Activated CD4-positive, alpha-beta T cell treated with anti-CD3 and anti-CD28 coated beads, Interleukin-2, amount 10 ng/mL, durations not matched to agents 7 days and 5 days (primary cell): ENCODE data around the gene BTBD7. TPM values are rescaled to one million over a fixed set of nuclear protein-coding genes. Genes with fewer than 3 reads are reported as not detected.
"Not testable (repeated sequence)": the region's sequence is repeated elsewhere in the genome, so short reads cannot be mapped to it uniquely, and the experiment has no call there.

Experiments used
- CTCF ChIA-PET: fragments of 350-600 bp; sonication (Branson Sonifier 250); formaldehyde crosslinking; loops from one replicate; lab custom pipeline; 2021; ENCODE audit warnings: antibody characterized with exemption; lab: Charles Lee
- POLR2A ChIA-PET: fragments of 350-600 bp; sonication (Branson Sonifier 250); formaldehyde crosslinking; loops from one replicate; lab custom pipeline; 2021; ENCODE audit warnings: antibody characterized with exemption; lab: Charles Lee
- DNase-seq: peaks from one replicate; pipeline ENCODE4 v3.0.0-alpha.2; 2020
- H3K27ac Mint-ChIP-seq: one replicate; pipeline ENCODE4 v1.8.0; 2021; ENCODE audit warnings: mild to moderate bottlenecking, moderate library complexity, mixed read lengths
- H3K27me3 Mint-ChIP-seq: one replicate; pipeline ENCODE4 v1.8.0; 2021; ENCODE audit warnings: mixed read lengths
- H3K36me3 Mint-ChIP-seq: one replicate; pipeline ENCODE4 v1.8.0; 2021; ENCODE audit warnings: low read depth, mixed read lengths
- H3K4me1 Mint-ChIP-seq: one replicate; pipeline ENCODE4 v1.8.0; 2021; ENCODE audit warnings: mixed read lengths
- H3K4me3 Mint-ChIP-seq: one replicate; pipeline ENCODE4 v1.8.0; 2021; ENCODE audit warnings: mild to moderate bottlenecking, moderate library complexity, mixed read lengths
- H3K9me3 Mint-ChIP-seq: one replicate; pipeline ENCODE4 v1.8.0; 2021; ENCODE audit warnings: mixed read lengths
- total RNA-seq, 2 experiments: library from RNA; stranded (reverse); gene quantifications; one replicate each; pipeline ENCODE4 v1.2.3, GENCODE V29; 2021

The BTBD7 gene
- total RNA-seq: 10 to 100 TPM; 14.1 to 15.6 TPM

GRCh38 chr14:93332853-93333630 lies at the start of gene BTBD7:
Gene BTBD7 (minus strand): TSS chr14:93333036. CDS start chr14:93296051, 36,985 bp downstream.
- Mint-ChIP-seq H3K27me3 (no peaks in the 10 kb centered on the region), H3K36me3 (no peaks in the 10 kb centered on the region), H3K9me3 (peaks cover 7% of the 10 kb centered on the region), H3K4me3 (peak within 1 kb of the TSS; percentile 91), H3K4me1 (peaks cover 42% of the 10 kb centered on the region), H3K27ac (peak within 1 kb of the TSS; percentile 90)
- POLR2A ChIA-PET: no interaction called here
- CTCF ChIA-PET: no interaction called here
- peak; percentile 94 for DNase-seq

GRCh38 chr14:93381644-93382043 lies 48.8 kb upstream of the BTBD7 start:
- H3K27ac Mint-ChIP-seq: no peak overlapping the region
- CTCF ChIA-PET: no interaction called here
- no peak overlapping the region for H3K4me3 Mint-ChIP-seq
- peaks cover 38% of the 10 kb centered on the region for H3K27me3 Mint-ChIP-seq
- POLR2A ChIA-PET: no interaction called here
- H3K9me3 Mint-ChIP-seq: no peaks in the 10 kb centered on the region
- DNase-seq: no peak
- H3K36me3 Mint-ChIP-seq: no peaks in the 10 kb centered on the region
- no peaks in the 10 kb centered on the region for H3K4me1 Mint-ChIP-seq

GRCh38 chr14:93379831-93380230 lies 47.0 kb upstream of the BTBD7 start:
- no peak overlapping the region for H3K27ac Mint-ChIP-seq
- no peak overlapping the region for H3K4me3 Mint-ChIP-seq
- H3K4me1 Mint-ChIP-seq: no peaks in the 10 kb centered on the region
- H3K36me3 Mint-ChIP-seq: no peaks in the 10 kb centered on the region
- POLR2A ChIA-PET: no interaction called here
- no peak for DNase-seq
- H3K27me3 Mint-ChIP-seq: peaks cover 32% of the 10 kb centered on the region
- CTCF ChIA-PET: no interaction called here
- H3K9me3 Mint-ChIP-seq: no peaks in the 10 kb centered on the region

GRCh38 chr14:93375673-93376156 lies 42.9 kb upstream of the BTBD7 start:
- ChIA-PET CTCF (no interaction called here), POLR2A (no interaction called here)
- no peak overlapping the region for H3K4me3 Mint-ChIP-seq
- no peak overlapping the region for H3K27ac Mint-ChIP-seq
- no peaks in the 10 kb centered on the region for H3K36me3 Mint-ChIP-seq
- DNase-seq: no peak
- peaks cover 25% of the 10 kb centered on the region for H3K27me3 Mint-ChIP-seq
- no peaks in the 10 kb centered on the region for H3K9me3 Mint-ChIP-seq
- no peaks in the 10 kb centered on the region for H3K4me1 Mint-ChIP-seq

- POLR2A ChIA-PET: no interaction called here
- Mint-ChIP-seq H3K4me3 (no peak overlapping the region), H3K36me3 (no peaks in the 10 kb centered on the region), H3K4me1 (no peaks in the 10 kb centered on the region), H3K9me3 (no peaks in the 10 kb centered on the region), H3K27me3 (peaks cover 9% of the 10 kb centered on the region), H3K27ac (no peak overlapping the region)
- CTCF ChIA-PET: no interaction called here
- DNase-seq: no peak
Observed at GRCh38 chr14:93369713-93370266, 37.0 kb upstream of the BTBD7 start.

GRCh38 chr14:93368996-93369712 lies 36.3 kb upstream of the BTBD7 start:
- H3K9me3 Mint-ChIP-seq: no peaks in the 10 kb centered on the region
- ChIA-PET POLR2A (no interaction called here), CTCF (no interaction called here)
- no peak for DNase-seq
- H3K4me3 Mint-ChIP-seq: no peak overlapping the region
- peaks cover 9% of the 10 kb centered on the region for H3K27me3 Mint-ChIP-seq
- no peaks in the 10 kb centered on the region for H3K36me3 Mint-ChIP-seq
- no peak overlapping the region for H3K27ac Mint-ChIP-seq
- H3K4me1 Mint-ChIP-seq: no peaks in the 10 kb centered on the region

GRCh38 chr14:93354873-93355272 lies 22.0 kb upstream of the BTBD7 start:
- POLR2A ChIA-PET, H3K4me3 Mint-ChIP-seq, H3K27ac Mint-ChIP-seq, H3K27me3 Mint-ChIP-seq, H3K4me1 Mint-ChIP-seq, DNase-seq, H3K36me3 Mint-ChIP-seq, H3K9me3 Mint-ChIP-seq: not testable (repeated sequence)
- CTCF ChIA-PET: interaction anchor here (0.5 to 0.6 kb wide), 2 partner anchors 138 to 164 kb away, joined by 6 to 8 read pairs; no protein-coding TSS in a partner anchor

- Mint-ChIP-seq H3K27ac (no peak overlapping the region), H3K4me3 (no peak overlapping the region), H3K36me3 (no peaks in the 10 kb centered on the region), H3K27me3 (peaks cover 5% of the 10 kb centered on the region), H3K4me1 (no peaks in the 10 kb centered on the region), H3K9me3 (no peaks in the 10 kb centered on the region)
- no peak for DNase-seq
- POLR2A ChIA-PET: no interaction called here
- CTCF ChIA-PET: interaction anchor here (0.7 kb wide), 1 partner anchor 9 kb away, joined by 3 read pairs; no protein-coding TSS in a partner anchor
Observed at GRCh38 chr14:93348292-93348691, 15.5 kb upstream of the BTBD7 start.

GRCh38 chr14:93347850-93348249 lies 15.0 kb upstream of the BTBD7 start:
- ChIA-PET POLR2A (no interaction called here), CTCF (interaction anchor here (0.7 kb wide), 1 partner anchor 9 kb away, joined by 3 read pairs; no protein-coding TSS in a partner anchor)
- no peak overlapping the region for H3K27ac Mint-ChIP-seq
- peaks cover 5% of the 10 kb centered on the region for H3K27me3 Mint-ChIP-seq
- H3K9me3 Mint-ChIP-seq: no peaks in the 10 kb centered on the region
- no peaks in the 10 kb centered on the region for H3K36me3 Mint-ChIP-seq
- no peak for DNase-seq
- no peak overlapping the region for H3K4me3 Mint-ChIP-seq
- H3K4me1 Mint-ChIP-seq: no peaks in the 10 kb centered on the region

GRCh38 chr14:93346926-93347721 lies 14.3 kb upstream of the BTBD7 start, which contains the start of gene COX8C:
Gene COX8C (plus strand): TSS chr14:93347182. CDS start chr14:93347269, 87 bp downstream.
- H3K36me3 Mint-ChIP-seq: peaks cover 2% of the 10 kb centered on the region
- peaks cover 7% of the 10 kb centered on the region for H3K9me3 Mint-ChIP-seq
- CTCF ChIA-PET: interaction anchor here (0.7 kb wide), 1 partner anchor 8 kb away, joined by 3 read pairs; no protein-coding TSS in a partner anchor
- H3K27ac Mint-ChIP-seq: no peak within 1 kb of the TSS
- H3K4me1 Mint-ChIP-seq: no peaks in the 10 kb centered on the region
- POLR2A ChIA-PET: no interaction called here
- peaks cover 5% of the 10 kb centered on the region for H3K27me3 Mint-ChIP-seq
- DNase-seq: no peak
- H3K4me3 Mint-ChIP-seq: no peak within 1 kb of the TSS

- Mint-ChIP-seq H3K9me3 (peaks cover 8% of the 10 kb centered on the region), H3K4me3 (no peak overlapping the region), H3K4me1 (no peaks in the 10 kb centered on the region), H3K27me3 (peaks cover 3% of the 10 kb centered on the region), H3K36me3 (peaks cover 5% of the 10 kb centered on the region), H3K27ac (no peak overlapping the region)
- no peak for DNase-seq
- CTCF ChIA-PET: no interaction called here
- POLR2A ChIA-PET: no interaction called here
Observed at GRCh38 chr14:93343797-93344196, 11.0 kb upstream of the BTBD7 start.

GRCh38 chr14:93343266-93343665 lies 10.4 kb upstream of the BTBD7 start:
- CTCF ChIA-PET: no interaction called here

More at GRCh38 chr14:93343266-93343665, 10.4 kb upstream of the BTBD7 start:
- Mint-ChIP-seq H3K27ac (no peak overlapping the region), H3K27me3 (peaks cover 3% of the 10 kb centered on the region), H3K4me1 (no peaks in the 10 kb centered on the region), H3K36me3 (peaks cover 5% of the 10 kb centered on the region), H3K9me3 (peaks cover 8% of the 10 kb centered on the region), H3K4me3 (no peak overlapping the region)
- POLR2A ChIA-PET: no interaction called here
- DNase-seq: no peak
